ENCODE measurements around the gene COA3. TPM values are rescaled to one million over a fixed set of nuclear protein-coding genes. Genes with fewer than 3 reads are reported as not detected.

The COA3 gene
- total RNA-seq, 1 experiment from 2014 or later: 74.2 TPM

DNA sequence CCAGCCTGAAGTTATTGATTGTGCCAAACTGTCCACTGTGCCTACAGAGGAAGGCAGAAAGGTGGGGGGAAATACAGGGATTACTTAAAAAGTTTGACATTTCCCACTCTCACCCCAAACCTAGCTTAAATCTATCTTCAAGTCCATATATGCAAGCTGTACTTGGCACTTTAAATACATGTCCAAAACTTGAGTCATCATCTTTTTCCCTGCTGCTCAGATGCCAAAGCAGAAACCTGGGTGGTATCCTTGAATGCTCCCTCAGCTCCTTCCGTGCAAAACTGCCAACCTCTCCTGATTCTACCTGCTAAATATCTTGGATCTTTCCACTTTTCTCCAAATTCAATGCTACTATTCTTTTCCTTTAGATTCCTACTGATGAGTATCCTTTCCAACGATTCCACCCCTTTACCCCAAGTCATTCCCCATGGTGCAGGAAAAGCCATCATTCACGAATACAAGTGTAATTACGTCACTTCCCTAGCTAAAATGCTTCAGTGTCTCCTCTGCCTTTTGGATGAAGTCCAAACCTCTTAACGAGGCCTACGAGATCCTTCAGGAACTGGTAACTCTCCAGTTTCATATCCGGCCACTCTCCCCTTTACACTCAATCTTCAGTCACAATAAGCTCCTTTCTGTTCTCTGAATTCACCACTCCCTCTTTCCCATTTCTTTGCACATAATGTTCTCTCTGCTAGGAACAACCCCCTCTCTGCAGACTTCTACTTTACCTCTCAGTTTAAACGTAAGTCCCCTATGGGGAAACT is 16.3 kb upstream of the COA3 start:
- WGBS (ENCODE audit: extremely low coverage, insufficient read length, low lambda C conversion rate): no CpG with 5 or more reads among the region's 8 CpGs
- Histone ChIP-seq H2BK12ac (ENCODE audit: insufficient read length, low read depth, low read length) (no peak overlapping the region), H3K23me2 (ENCODE audit: insufficient read length, low read depth, low read length, poor library complexity, severe bottlenecking) (no peaks in the 10 kb centered on the region), H4K20me1 (ENCODE audit: control insufficient read depth, insufficient read depth, insufficient read length) (no peaks in the 10 kb centered on the region), H3K4me2 (ENCODE audit: insufficient read depth, insufficient read length, low read length) (no peak overlapping the region), H3K4ac (ENCODE audit: low read depth, low read length) (no peak overlapping the region), H2BK120ac (ENCODE audit: low read depth, low read length, poor library complexity, severe bottlenecking) (no peak overlapping the region), H3K14ac (ENCODE audit: insufficient read depth, low read length) (no peak overlapping the region), H3K27ac (ENCODE audit: insufficient read length, low read depth, low read length) (no peak overlapping the region), H3K9ac (ENCODE audit: extremely low read depth, insufficient read length, low read length) (no peak overlapping the region), H2BK5ac (ENCODE audit: insufficient read length, low read length) (no peak overlapping the region), H4K5ac (ENCODE audit: insufficient read length, low read depth, low read length) (no peak overlapping the region), H3K79me2 (ENCODE audit: insufficient read depth, low read length) (no peaks in the 10 kb centered on the region), H3K79me1 (ENCODE audit: insufficient read depth, low read depth, low read length, poor library complexity, severe bottlenecking) (no peaks in the 10 kb centered on the region), H3K9me3 (ENCODE audit: control insufficient read depth, low read depth, low read length) (no peaks in the 10 kb centered on the region), H2BK15ac (ENCODE audit: low read depth, low read length) (no peak overlapping the region), H2AFZ (ENCODE audit: low read length) (no peak overlapping the region), H4K91ac (ENCODE audit: insufficient read length, low read depth, low read length) (no peak overlapping the region), H3K4me1 (ENCODE audit: insufficient read depth, low read length) (no peaks in the 10 kb centered on the region), H2BK20ac (ENCODE audit: low read depth, low read length, poor library complexity, severe bottlenecking) (no peak overlapping the region), H3T11ph (ENCODE audit: low read length) (no peak overlapping the region), H2AK5ac (ENCODE audit: insufficient read length, low read length) (no peak overlapping the region), H3K18ac (ENCODE audit: insufficient read length, low read depth, low read length) (no peak overlapping the region), H3K27me3 (ENCODE audit: insufficient read depth, low read length) (no peaks in the 10 kb centered on the region), H3K23ac (ENCODE audit: insufficient read length, low read depth, low read length) (no peak overlapping the region), H4K8ac (replicated peaks; ENCODE audit: insufficient read length, low read depth, low read length) (no peak overlapping the region), H3K56ac (ENCODE audit: insufficient read length, low read depth, low read length) (no peak overlapping the region)
- H3K27ac Mint-ChIP-seq: no peak overlapping the region
- H3K4me3 Mint-ChIP-seq: no peak overlapping the region
- TF ChIP-seq, protein P1, sequence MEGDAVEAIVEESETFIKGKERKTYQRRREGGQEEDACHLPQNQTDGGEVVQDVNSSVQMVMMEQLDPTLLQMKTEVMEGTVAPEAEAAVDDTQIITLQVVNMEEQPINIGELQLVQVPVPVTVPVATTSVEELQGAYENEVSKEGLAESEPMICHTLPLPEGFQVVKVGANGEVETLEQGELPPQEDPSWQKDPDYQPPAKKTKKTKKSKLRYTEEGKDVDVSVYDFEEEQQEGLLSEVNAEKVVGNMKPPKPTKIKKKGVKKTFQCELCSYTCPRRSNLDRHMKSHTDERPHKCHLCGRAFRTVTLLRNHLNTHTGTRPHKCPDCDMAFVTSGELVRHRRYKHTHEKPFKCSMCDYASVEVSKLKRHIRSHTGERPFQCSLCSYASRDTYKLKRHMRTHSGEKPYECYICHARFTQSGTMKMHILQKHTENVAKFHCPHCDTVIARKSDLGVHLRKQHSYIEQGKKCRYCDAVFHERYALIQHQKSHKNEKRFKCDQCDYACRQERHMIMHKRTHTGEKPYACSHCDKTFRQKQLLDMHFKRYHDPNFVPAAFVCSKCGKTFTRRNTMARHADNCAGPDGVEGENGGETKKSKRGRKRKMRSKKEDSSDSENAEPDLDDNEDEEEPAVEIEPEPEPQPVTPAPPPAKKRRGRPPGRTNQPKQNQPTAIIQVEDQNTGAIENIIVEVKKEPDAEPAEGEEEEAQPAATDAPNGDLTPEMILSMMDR (conservative IDR thresholded peaks at IDR 0.05): no peak
- no peaks in the 10 kb centered on the region for H3K9me3 Mint-ChIP-seq
- H3K27me3 Mint-ChIP-seq (ENCODE audit: low read depth): no peaks in the 10 kb centered on the region
- H3K36me3 Mint-ChIP-seq (ENCODE audit: insufficient read depth in 1 of 3, low read depth in 3 of 3): peaks cover 25 to 84% (median 69%) of the 10 kb centered on the region in 3 experiments; a peak in 6 of 7 replicates
- DNase-seq: no peak
- no peaks in the 10 kb centered on the region for H3K4me1 Mint-ChIP-seq

All from H9 (cell line).